Measurements from ENCODE around the gene MASP2.
"Not testable (repeated sequence)": the region's sequence is repeated elsewhere in the genome, so short reads cannot be mapped to it uniquely, and the experiment has no call there.

Gene MASP2

GRCh38 chr1:11058026-11058425 is 11.0 kb upstream of the MASP2 start:
- DNase-seq, result no peak

DNA sequence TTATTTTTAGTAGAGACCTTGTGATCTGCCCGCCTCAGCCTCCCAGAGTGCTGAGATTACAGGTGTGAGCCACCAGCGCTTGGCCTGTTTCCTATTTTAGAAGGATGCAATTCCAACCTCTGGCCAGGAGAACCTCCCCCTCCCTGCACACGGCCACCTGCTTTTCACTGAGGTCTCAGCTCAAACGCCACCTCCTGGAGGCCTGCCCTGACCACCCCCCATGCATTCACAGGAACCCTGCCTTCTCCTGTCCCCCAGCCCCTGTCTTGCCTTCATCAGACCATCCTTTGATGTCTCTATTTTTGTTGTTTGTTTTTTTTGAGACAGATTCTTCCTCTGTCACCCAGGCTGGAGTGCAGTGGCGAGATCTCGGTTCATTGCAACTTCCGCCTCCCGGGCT is 10.4 kb upstream of the MASP2 start:
- no peak for DNase-seq

DNA sequence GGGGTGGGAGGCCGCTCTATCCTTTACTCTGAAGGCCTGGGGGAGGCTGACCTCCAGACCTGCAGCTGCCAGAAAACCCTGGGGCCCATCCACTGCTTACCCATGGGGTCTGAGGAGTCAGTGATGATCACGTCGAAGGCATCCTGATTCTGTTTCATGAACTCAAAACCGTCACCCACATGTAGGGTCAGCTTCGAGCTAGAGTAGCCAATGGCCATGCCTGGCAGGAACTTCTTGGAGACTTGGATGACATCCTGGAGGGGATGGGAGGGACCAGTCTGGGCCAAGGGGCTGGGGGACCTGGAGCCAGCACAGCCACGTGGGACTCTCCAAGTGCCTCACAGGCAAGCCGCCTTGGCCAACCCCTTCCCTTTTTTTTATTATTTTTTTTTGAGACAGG is 9.5 kb upstream of the MASP2 start:
- no peak for DNase-seq

GRCh38 chr1:11055676-11056075 is 8.6 kb upstream of the MASP2 start:
- DNase-seq, result no peak

DNA sequence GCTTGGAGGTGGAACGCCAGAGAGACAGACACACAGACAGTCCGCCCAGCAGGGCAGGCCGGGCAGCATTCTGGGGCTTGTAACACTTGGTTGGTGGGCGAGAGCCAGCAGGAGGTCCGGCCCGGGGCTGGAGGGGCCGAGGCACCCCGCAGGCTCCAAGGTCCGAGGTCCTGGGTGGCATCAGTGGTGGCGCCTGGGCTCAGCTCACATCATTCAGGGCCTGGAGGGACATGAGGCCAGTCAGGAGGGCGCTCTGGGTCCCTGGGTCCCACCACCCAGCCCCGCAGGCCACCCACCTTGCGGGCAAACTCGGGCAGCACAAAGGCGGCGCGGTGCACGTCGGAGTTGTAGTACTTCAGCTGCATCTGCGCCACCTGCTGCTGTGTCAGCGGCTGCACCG is 7.6 kb upstream of the MASP2 start:
- no peak for DNase-seq

GRCh38 chr1:11054181-11054580 is 7.1 kb upstream of the MASP2 start:
- no peak for DNase-seq

DNA sequence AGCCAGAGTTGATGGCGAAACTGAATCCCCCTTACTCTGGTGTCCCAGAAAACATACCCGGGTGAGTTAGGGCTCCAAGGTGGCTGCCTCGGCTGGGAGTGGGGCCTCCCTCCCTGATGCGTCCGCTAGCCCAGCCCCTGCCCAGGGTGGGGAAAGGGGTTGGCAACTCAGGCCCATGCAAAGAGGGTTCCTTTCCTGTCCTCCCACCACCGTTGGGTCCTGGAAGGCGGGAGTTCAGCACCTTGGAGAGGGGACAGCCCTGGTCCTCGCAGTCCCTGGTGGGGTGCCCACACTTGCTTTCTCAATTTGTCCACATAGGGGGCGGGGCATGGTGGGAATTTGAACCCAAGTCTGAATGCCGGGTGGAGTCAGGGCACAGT is 6.7 kb upstream of the MASP2 start:
- DNase-seq, result no peak

- no peak for DNase-seq
Observed at GRCh38 chr1:11052839-11053757, 6.1 kb upstream of the MASP2 start.

- no peak for DNase-seq
Observed at GRCh38 chr1:11051781-11052511, 4.9 kb upstream of the MASP2 start.

GRCh38 chr1:11051121-11051520 is 4.1 kb upstream of the MASP2 start:
- not testable (repeated sequence) for DNase-seq

GRCh38 chr1:11046270-11046566 is 821 bp downstream of the MASP2 start:
- no peak for DNase-seq

GRCh38 chr1:11045428-11046269 is 1.4 kb downstream of the MASP2 start:
- no peak for DNase-seq

- no peak for DNase-seq
Observed at GRCh38 chr1:11044849-11045427, 2.1 kb downstream of the MASP2 start.

GRCh38 chr1:11044086-11044848 is 2.8 kb downstream of the MASP2 start:
- DNase-seq, result no peak

GRCh38 chr1:11042995-11043874 is 3.8 kb downstream of the MASP2 start:
- DNase-seq, result no peak

GRCh38 chr1:11042065-11042464 is 5.0 kb downstream of the MASP2 start:
- no peak for DNase-seq

DNA sequence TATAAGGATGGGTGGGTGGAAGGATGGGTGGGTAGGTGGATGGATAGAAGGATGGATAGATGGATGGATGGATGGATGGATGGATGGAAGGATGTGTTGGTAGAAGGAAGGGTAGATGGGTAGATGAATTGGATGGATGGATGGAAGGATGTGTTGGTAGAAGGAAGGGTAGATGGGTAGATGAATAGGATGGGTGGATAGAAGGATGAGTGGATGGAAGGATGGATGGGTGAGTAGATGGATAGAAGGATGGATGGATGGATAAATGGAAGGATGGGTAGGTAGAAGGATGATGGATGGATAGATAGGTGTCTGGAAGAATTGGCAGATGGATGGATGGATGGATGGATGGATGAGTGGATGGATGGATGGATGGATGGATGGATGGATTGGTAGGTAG is 6.0 kb downstream of the MASP2 start:
- DNase-seq, result no peak

- DNase-seq, result not testable (repeated sequence)
Observed at GRCh38 chr1:11040105-11040429, 7.0 kb downstream of the MASP2 start.

DNA sequence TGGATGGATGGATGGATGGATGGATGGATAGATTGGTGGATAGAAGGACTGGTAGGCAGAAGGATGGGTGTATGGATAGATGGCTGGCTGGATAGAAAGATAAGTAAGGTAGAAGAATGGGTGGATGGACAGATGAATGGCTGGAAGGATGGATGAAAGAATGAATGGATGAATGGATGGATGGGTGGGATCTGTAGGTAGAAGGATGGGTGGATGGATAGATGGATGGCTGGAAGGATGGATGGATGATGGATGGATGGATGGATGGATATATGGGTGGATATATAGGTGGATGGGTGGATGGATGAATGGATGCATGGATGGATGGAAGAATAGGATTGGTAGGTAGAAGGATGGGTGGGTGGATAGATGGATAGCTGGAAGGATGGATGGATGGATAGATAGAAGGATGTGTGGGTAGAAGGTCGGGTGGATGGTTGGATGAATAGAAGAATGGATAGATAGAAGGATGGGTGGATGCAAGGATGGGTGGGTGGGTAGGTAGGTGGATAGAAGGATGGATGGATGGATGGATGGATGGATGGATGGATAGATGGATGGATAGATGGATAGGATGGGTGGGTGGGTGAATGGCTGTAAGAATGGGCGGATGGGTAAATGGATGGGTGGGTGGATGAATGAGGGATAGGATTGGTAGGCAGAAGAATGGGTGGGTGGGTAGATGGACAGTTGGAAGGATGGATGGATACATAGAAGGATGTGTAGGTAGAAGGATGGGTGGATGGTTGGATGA is 7.5 kb downstream of the MASP2 start:
- no peak for DNase-seq

DNA sequence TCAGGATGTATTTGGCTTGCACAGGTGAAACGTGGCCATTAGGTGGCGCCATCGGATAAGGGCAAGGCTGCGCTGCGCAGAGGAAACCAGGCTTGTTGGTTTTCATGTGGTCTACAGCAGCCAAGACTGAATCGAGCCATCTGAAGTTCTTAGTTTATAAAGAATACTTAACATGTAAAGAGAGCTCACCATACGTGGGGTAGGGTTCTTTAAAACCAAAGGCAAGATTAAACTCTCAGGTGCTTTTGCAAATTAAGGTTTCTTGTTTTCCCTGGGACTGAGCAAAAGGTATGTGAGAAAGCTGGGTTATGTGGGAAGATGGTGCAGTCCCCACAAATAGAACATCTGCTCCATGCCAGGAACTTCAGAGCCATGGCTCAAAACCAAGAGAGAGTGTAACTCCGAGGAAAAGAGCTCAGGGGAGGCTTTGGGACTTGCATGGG is 9.3 kb downstream of the MASP2 start:
- peak; percentile 91 for DNase-seq
